ENCODE data around the gene KIF1C.

KIF1C gene

GRCh38 chr17:4969047-4969550, 28.7 kb upstream of the KIF1C start (continued):
- TF ChIP-seq SCRT2 (tag by site-specific recombination; IDR thresholded peaks at IDR 0.05): peak; percentile 65
- peak; percentile 42; the same call in 1 of the 2 replicates for TF ChIP-seq ZNF530 (tag by site-specific recombination; IDR thresholded peaks at IDR 0.05; ENCODE audit: low read depth)
- TF ChIP-seq ZNF658 (tag by site-specific recombination; IDR thresholded peaks at IDR 0.05): no peak
- peak; percentile 84 for TF ChIP-seq ZFHX2 (tag by site-specific recombination; conservative IDR thresholded peaks at IDR 0.05)
- TF ChIP-seq ZNF549 (tag by site-specific recombination; IDR thresholded peaks at IDR 0.05): no peak
- no peak for TF ChIP-seq ZNF404 (tag by site-specific recombination; IDR thresholded peaks at IDR 0.05)
- TF ChIP-seq SALL2 (tag by site-specific recombination; IDR thresholded peaks at IDR 0.05; ENCODE audit: borderline replicate concordance): no peak
- no peak for TF ChIP-seq REST (tag by site-specific recombination; IDR thresholded peaks at IDR 0.05)

DNA sequence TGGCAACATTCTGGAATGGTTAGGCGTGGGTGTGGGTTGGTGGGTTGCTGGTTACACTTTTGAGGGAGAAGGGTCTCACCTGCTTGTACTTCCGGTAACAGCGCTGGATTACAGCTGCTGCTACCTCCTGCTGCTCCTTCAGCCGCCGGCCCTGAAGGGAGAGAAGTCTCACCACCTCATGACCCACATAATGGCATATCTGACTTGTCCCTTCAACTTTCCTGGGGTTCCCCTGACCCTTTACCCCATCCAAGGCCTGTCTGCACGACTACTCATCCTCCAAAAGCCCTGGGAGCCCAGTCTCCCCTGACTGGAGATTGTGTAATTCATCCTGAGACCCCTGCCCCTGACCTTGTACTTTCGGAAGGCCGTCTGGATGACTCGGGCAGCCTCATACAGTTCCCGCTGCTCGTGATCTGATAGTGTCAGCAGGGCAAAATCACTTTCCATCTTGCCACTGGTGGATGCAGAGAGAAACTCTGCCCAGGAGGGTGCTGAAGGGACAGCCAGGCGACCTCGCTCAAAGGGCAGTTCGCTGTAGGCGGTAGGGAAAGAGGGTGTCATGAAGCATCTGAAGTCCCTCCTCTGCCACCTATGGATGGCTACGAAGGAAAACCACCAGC, 28.1 kb upstream of the KIF1C start:
- ChIA-PET CTCF (interaction anchor here (0.5 to 3.1 kb wide), 6 partner anchors 11 to 61 kb away, joined by 3 to 19 read pairs (median 4); partner anchors contain the start of genes CAMTA2 and SLC25A11), POLR2A (interaction anchor here (0.6 to 11.3 kb wide), 5 partner anchors 17 to 139 kb away, joined by 3 to 358 read pairs (median 40); partner anchors contain the start of genes CAMTA2, ENO3, PFN1 and RNF167)

More for the DNA sequence above, 28.1 kb upstream of the KIF1C start:
- Histone ChIP-seq H3K4me3 (ENCODE audit: low read depth, low read length) (no peak overlapping the region), H3K27ac (ENCODE audit: extremely low read depth, low read depth, low read length) (peak overlapping the region; percentile 89), H3K9me3 (ENCODE audit: control insufficient read depth, insufficient read depth, low read depth, low read length) (peaks cover 3% of the 10 kb centered on the region; the same call in 1 of the 2 replicates), H3K36me3 (ENCODE audit: control insufficient read depth in 2 of 2, insufficient read depth in 1 of 2, low read length in 2 of 2) (peaks cover 33 to 59% of the 10 kb centered on the region in 2 experiments), H3K4me1 (ENCODE audit: control insufficient read depth, insufficient read depth, low read length) (peaks cover 15% of the 10 kb centered on the region)
- peak; percentile 79 for TF ChIP-seq REST (tag by site-specific recombination; IDR thresholded peaks at IDR 0.05)
- TF ChIP-seq PRDM2 (tag by site-specific recombination; IDR thresholded peaks at IDR 0.05; ENCODE audit: borderline replicate concordance): no peak
- TF ChIP-seq ZNF660 (tag by site-specific recombination; IDR thresholded peaks at IDR 0.05): no peak
- 0 out of 2 replicates have a peak, but pooled peaks have one; percentile 3 for TF ChIP-seq ZNF394 (tag by site-specific recombination; IDR thresholded peaks at IDR 0.05; ENCODE audit: borderline replicate concordance)
- TF ChIP-seq ZNF548 (tag by site-specific recombination; IDR thresholded peaks at IDR 0.05): 0 out of 2 replicates have a peak, but pooled peaks have one; percentile 15
- TF ChIP-seq ZNF354C (tag by site-specific recombination; IDR thresholded peaks at IDR 0.05; ENCODE audit: borderline replicate concordance, low read depth): no peak
- TF ChIP-seq, protein P1, sequence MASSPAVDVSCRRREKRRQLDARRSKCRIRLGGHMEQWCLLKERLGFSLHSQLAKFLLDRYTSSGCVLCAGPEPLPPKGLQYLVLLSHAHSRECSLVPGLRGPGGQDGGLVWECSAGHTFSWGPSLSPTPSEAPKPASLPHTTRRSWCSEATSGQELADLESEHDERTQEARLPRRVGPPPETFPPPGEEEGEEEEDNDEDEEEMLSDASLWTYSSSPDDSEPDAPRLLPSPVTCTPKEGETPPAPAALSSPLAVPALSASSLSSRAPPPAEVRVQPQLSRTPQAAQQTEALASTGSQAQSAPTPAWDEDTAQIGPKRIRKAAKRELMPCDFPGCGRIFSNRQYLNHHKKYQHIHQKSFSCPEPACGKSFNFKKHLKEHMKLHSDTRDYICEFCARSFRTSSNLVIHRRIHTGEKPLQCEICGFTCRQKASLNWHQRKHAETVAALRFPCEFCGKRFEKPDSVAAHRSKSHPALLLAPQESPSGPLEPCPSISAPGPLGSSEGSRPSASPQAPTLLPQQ (tag by site-specific recombination; IDR thresholded peaks at IDR 0.05): no peak
- no peak for TF ChIP-seq ZFP41 (tag by site-specific recombination; IDR thresholded peaks at IDR 0.05; ENCODE audit: borderline replicate concordance)
- TF ChIP-seq PRDM1 (tag by site-specific recombination; IDR thresholded peaks at IDR 0.05): 0 out of 2 replicates have a peak, but pooled peaks have one; percentile 42
- TF ChIP-seq, protein P2, sequence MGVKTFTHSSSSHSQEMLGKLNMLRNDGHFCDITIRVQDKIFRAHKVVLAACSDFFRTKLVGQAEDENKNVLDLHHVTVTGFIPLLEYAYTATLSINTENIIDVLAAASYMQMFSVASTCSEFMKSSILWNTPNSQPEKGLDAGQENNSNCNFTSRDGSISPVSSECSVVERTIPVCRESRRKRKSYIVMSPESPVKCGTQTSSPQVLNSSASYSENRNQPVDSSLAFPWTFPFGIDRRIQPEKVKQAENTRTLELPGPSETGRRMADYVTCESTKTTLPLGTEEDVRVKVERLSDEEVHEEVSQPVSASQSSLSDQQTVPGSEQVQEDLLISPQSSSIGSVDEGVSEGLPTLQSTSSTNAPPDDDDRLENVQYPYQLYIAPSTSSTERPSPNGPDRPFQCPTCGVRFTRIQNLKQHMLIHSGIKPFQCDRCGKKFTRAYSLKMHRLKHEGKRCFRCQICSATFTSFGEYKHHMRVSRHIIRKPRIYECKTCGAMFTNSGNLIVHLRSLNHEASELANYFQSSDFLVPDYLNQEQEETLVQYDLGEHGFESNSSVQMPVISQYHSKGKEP (tag by site-specific recombination; IDR thresholded peaks at IDR 0.05): no peak
